Measurements from ENCODE around the gene ARCN1. TPM values are rescaled to one million over a fixed set of nuclear protein-coding genes. Genes with fewer than 3 reads are reported as not detected.

Gene ARCN1
- total and polyA plus RNA-seq, 2 donors = 90.2 to 141 TPM

- no peaks in the 10 kb centered on the region for H3K4me1 ChIP-seq (ENCODE audit: insufficient read depth)
- DNase-seq (ENCODE audit: extremely low spot score) = no peak
- no peak overlapping the region for H3K27ac ChIP-seq (ENCODE audit: low read depth)
- WGBS = 94% methylated on average over 8 of the region's 8 CpGs
- no peak overlapping the region for H3K4me3 ChIP-seq (ENCODE audit: low read depth, low read length)
- no peaks in the 10 kb centered on the region for H3K36me3 ChIP-seq (ENCODE audit: insufficient read depth)
Observed at GRCh38 chr11:118650366-118650765, 78.2 kb downstream of the ARCN1 start.

GRCh38 chr11:118651820-118652219 lies 79.6 kb downstream of the ARCN1 start:
- no peaks in the 10 kb centered on the region for H3K36me3 ChIP-seq (ENCODE audit: insufficient read depth)
- DNase-seq (ENCODE audit: extremely low spot score) = no peak
- H3K4me3 ChIP-seq (ENCODE audit: low read depth, low read length) = no peak overlapping the region
- 85% methylated on average over 3 of the region's 3 CpGs for WGBS
- no peak overlapping the region for H3K27ac ChIP-seq (ENCODE audit: low read depth)
- H3K4me1 ChIP-seq (ENCODE audit: insufficient read depth) = no peaks in the 10 kb centered on the region

Small RNA genes within 50 kb of the gene (small RNA-seq; reads per million reads assigned to genes)
- gene RNU6-1157P = not detected

Other genes with a start within 250 kb of the ARCN1 start
- 0.69 TPM for gene CD3D, start 229.7 kb upstream of the ARCN1 start, total RNA-seq
- 5.6 TPM for gene CD3D, start 229.7 kb upstream of the ARCN1 start, polyA plus RNA-seq
- 1.1 TPM for gene CD3G, start 228.1 kb upstream of the ARCN1 start, total RNA-seq
- 0.48 TPM for gene CD3G, start 228.1 kb upstream of the ARCN1 start, polyA plus RNA-seq
- gene UBE4A, start 212.8 kb upstream of the ARCN1 start, total RNA-seq = 54.2 TPM
- 19.7 TPM for gene UBE4A, start 212.8 kb upstream of the ARCN1 start, polyA plus RNA-seq
- 70.1 TPM for gene ATP5MG, start 170.8 kb upstream of the ARCN1 start, total RNA-seq
- gene ATP5MG, start 170.8 kb upstream of the ARCN1 start, polyA plus RNA-seq = 210 TPM
- 82.4 TPM for gene KMT2A, start 135.9 kb upstream of the ARCN1 start, total RNA-seq
- gene KMT2A, start 135.9 kb upstream of the ARCN1 start, polyA plus RNA-seq = 19.6 TPM
- gene TTC36, start 44.9 kb upstream of the ARCN1 start, total RNA-seq = not detected
- gene TTC36, start 44.9 kb upstream of the ARCN1 start, polyA plus RNA-seq = 0.49 TPM
- gene TMEM25, start 41.2 kb upstream of the ARCN1 start, total RNA-seq = 14.1 TPM
- 23.9 TPM for gene TMEM25, start 41.2 kb upstream of the ARCN1 start, polyA plus RNA-seq
- gene IFT46, start 6.5 kb upstream of the ARCN1 start, total RNA-seq = 26.1 TPM
- 25.1 TPM for gene IFT46, start 6.5 kb upstream of the ARCN1 start, polyA plus RNA-seq
- 54.0 TPM for gene PHLDB1, start 35.2 kb downstream of the ARCN1 start, total RNA-seq
- 112 TPM for gene PHLDB1, start 35.2 kb downstream of the ARCN1 start, polyA plus RNA-seq
- gene TREH, start 107.2 kb downstream of the ARCN1 start, total RNA-seq = not detected
- 1.0 TPM for gene TREH, start 107.2 kb downstream of the ARCN1 start, polyA plus RNA-seq
- gene DDX6, start 218.8 kb downstream of the ARCN1 start, total RNA-seq = 212 TPM
- 33.3 TPM for gene DDX6, start 218.8 kb downstream of the ARCN1 start, polyA plus RNA-seq